Activated naive CD4-positive, alpha-beta T cell (primary cell): ENCODE data around the gene ZDHHC13.

Experiments
- DNase-seq, 4 experiments: peaks; one replicate each; lab custom pipeline; 2025; lab: John Stamatoyannopoulos, UW

ZDHHC13 gene

GRCh38 chr11:19116971-19117759 is at the start of gene ZDHHC13:
TSS of gene ZDHHC13 (plus strand) at chr11:19117168. CDS start at chr11:19117250, 82 bp downstream.
- DNase-seq: peak; percentile 77 to 92 (median 90)

DNA sequence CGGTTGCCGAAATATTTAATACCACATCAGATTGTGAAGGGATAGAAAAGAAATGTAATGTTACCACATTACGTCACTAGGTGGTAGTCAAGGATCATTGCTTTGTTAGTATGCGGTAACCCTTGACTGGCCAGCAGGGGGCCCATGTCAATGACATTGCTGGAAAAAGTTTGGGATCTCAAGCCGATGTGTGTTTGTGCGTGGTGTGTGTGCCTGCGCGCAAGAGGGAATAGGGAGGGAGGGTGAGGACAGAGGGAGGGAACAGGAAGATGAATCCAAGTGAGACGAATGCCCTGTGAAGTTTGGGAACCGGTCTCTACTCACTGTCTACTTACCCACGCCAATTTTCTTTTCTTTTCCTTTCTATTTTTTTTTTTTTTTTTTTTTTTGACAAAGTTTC is 45.7 kb upstream of the ZDHHC13 start:
- DNase-seq: peak in 1 of 4 experiments; percentile 32

GRCh38 chr11:19072464-19072863 is 44.5 kb upstream of the ZDHHC13 start:
- DNase-seq: no peak

- DNase-seq: no peak
These were observed 43.2 kb upstream of the ZDHHC13 start for GRCh38 chr11:19073454-19074415.

DNA sequence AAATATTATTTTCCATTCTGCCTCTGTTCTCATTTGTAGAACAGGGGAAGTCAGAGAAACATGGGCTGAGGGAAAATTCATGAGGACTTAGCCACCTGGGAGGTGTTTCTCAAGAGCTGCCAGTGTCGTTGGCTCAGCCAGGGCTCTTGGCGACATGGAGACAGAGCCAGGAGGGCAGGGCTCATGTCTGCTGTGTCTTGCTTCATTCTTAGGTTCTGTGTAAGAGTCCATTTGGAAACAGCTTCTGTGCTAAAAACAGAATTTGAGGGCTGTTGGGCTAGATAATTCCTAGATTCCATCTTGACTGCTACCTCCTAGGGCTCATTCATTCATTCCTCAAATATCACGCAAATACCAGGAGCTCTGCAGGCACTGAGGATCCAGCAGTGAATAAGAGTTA is 41.3 kb upstream of the ZDHHC13 start:
- DNase-seq: no peak

- peak; percentile 21 to 30 (median 24) for DNase-seq
These were observed 40.0 kb upstream of the ZDHHC13 start for GRCh38 chr11:19076744-19077589.

DNA sequence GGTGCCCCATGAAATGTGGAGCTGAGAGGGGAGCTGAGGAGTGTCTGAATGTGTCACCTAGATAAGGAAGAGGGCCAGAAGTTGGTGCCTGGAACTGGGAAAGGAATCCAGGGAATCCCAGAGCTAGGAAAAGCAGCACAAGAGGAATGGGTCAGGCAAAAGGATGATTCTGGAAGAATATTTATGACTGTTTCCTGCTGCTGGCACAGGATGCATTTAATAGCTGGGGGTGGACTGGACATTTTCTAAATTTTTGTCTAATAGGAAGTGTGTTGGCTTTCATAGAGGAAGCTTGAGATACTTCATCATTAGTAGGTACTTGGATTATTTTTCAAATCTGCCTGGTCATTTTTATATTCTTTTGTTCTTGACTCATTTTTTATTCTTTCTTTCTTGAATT is 39.0 kb upstream of the ZDHHC13 start:
- no peak for DNase-seq

DNA sequence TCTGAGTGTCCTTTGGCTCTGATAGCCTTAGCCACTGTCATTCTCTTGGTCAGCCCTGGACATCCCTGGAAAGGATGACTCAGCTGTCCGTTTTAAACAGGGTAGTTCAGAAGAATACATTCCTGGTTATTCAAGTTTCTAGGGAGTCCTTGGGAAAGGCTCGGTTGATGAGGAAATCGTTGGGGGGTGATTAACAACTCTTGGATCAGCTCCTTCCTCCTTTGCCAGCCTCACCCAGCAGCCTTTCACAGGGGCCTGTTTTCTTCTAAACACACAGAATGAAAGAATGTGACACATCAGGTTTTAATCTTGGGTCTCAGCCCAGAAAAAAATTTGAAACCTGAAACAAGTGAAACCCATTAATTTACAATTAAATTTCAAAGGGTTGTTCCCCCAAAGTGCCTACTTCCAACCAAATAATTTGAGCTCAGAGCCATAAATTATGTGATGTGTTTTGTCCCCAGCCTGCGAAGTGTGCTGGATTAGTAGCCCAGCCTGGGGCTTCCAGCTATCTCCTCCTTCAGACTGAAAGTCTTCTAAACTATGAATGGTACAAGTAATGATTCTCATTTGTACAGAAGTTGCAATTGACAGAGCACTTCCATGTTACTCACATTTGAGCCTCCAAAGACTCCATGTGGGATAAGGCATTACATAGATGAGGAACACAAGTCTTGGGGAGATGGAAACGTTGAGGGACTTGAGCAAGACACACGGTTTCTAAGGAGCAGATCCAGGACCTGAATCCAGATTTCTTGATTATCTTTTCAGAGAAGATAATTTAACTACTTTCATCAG is 37.1 kb upstream of the ZDHHC13 start:
- no peak for DNase-seq

DNA sequence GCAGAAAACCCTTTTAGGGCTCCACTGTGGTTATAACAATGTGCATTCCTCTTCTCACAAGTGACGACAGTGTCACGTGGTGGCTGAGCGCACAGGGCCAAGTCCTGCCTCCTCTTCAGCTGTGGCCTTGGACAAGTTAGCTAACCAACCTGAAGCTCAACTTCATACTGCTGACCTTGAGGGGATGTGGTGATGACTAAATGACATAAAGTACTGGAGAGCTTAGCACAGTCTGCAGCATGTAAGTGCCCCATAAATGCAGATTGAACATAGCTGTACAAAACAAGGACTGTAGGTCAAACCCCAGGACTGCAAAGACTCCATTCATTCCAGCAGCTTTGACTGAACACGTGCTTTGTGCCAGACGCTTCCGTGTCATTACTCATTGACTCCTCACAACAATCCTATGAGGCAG is 36.4 kb upstream of the ZDHHC13 start:
- DNase-seq: no peak

GRCh38 chr11:19083166-19083565 is 33.8 kb upstream of the ZDHHC13 start:
- DNase-seq: no peak

DNA sequence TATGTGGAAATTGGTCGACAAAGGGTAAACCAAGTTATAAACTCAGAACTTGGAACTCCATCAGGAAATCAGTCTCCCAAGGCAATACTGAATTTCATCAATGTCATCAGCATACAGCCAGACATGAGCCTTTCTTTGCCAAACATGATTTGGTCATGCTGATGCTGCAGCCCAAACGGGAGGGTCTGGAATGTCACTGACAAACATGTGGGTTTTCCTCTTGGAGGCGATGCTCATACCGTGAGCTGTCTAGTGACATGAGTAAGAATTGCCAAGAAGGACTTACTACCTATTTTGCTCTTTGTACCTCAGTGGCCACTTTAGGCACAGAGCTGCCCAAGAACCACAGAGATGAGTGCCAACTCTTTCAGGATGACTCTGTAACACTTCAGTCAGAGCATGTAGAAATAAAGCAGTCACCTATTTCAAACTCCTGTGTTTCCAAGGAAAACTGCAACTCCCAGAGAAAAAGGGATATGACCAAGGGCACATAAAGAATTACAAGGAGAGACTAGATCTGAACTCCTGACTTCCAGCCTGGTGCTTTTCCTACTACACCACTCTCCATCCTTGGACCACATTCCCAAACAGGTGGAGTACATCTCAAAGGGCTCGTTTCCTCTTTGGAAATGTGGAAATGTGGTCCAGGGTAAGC is 32.2 kb upstream of the ZDHHC13 start:
- no peak for DNase-seq

- DNase-seq: no peak
These were observed 29.3 kb upstream of the ZDHHC13 start for GRCh38 chr11:19087658-19088057.

DNA sequence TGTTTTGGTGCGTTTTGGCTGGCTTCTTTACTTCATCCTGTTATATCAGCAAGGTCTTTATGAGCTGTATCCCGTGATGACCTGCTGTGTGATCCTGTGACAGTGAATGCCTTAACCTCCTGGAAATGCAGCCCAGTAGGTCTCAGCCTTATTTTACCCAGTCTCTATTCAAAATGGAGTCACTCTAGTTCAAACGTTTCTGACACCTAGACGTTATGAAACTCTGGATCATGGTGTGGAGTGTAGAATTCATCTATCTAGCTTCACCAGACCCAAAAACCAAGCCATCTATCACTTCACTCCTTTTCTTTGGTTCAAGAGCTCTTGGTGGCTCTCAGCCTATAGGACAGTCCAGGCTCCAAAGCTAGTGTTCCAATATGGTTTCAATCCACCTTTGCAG is 28.2 kb upstream of the ZDHHC13 start:
- no peak for DNase-seq

- no peak for DNase-seq
These were observed 27.5 kb upstream of the ZDHHC13 start for GRCh38 chr11:19089421-19089820.

GRCh38 chr11:19091366-19091765 is 25.6 kb upstream of the ZDHHC13 start:
- no peak for DNase-seq

- DNase-seq: no peak
These were observed 24.6 kb upstream of the ZDHHC13 start for GRCh38 chr11:19092342-19092741.

DNA sequence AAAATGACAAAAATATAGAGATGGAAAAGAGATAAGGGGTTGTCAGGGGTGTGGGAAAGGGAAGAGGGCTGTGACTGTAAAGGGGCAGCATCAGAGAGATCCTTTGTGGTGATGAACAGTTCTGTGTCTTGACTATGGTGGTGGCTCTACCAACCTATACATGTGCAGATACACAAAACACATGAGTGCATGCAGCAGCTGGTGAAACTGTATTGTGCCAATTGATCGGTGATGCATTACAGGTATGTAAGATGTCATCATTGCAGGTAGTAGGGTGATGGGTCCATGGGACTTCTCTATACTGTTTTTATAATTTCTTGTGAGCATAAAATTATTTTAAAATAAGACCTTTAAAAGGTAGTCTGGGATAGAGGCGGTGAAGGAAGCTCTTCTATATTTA is 24.1 kb upstream of the ZDHHC13 start:
- no peak for DNase-seq

DNA sequence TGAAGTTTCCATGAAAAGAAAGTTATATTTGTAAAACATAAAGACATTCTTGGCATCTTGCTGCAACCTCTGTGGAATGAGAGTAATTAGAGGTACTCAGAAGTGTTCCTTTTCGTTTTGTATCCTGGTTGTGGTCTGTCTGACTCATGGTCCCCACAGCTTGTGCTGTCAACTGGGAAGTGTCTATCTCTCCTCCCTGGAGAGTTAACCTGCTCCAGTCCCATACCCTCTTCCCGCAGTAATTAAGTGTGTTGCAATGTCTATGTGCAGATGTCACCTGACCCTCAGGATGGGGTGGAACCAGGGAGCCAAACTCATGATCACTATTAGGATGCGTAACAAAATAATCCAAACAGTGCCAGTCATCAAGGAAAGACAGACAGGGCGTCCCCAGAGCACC is 23.0 kb upstream of the ZDHHC13 start:
- DNase-seq: no peak

- no peak for DNase-seq
These were observed 22.1 kb upstream of the ZDHHC13 start for GRCh38 chr11:19094859-19095258.

- DNase-seq: no peak
These were observed 17.9 kb upstream of the ZDHHC13 start for GRCh38 chr11:19099093-19099492.

DNA sequence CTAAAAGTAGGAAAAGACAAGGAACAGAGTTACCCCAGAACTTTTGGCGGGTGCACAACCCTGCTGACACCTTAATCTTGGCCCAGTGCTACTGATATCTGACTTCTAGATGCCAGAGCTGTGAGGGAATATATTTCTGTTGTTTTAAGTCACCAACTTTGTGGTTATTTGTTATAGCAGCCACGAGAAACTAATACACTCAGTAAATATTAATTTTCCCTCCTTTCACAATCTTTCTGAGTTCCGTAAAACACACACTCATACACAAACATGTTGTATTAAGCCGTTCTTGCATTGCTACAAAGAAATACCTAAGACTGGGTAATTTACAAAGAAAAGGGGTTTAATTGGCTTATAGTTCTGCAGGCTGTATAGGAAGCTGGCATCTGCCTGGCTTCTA is 16.1 kb upstream of the ZDHHC13 start:
- DNase-seq: no peak
